Natural killer cell (primary cell): ENCODE results near the gene THAP3. TPM values are rescaled to one million over a fixed set of nuclear protein-coding genes. Genes with fewer than 3 reads are reported as not detected.
"Not testable (repeated sequence)": the region's sequence is repeated elsewhere in the genome, so short reads cannot be mapped to it uniquely, and the experiment has no call there.

Source experiments
- ATAC-seq, 3 donors: fragments of 150-1000 bp in 2 of 3; fragments of 200-7000 bp in 1 of 3; cut with Tn5 transposase; 1 replicate in 1 of 3; 2 replicates in 2 of 3; pipeline ENCODE4 v1.10.0; 2021; ENCODE audit warnings: mild to moderate bottlenecking in 2 of 3, moderate library complexity in 2 of 3
- DNase-seq, 2 donors: peaks; one replicate each; pipeline versions ENCODE4 v3.0.0 to v3.0.0-alpha.2; 2013 to 2021; ENCODE audit warnings: mixed read lengths in 1 of 2
- H3K27ac ChIP-seq: one replicate; pipeline ENCODE4 v1.5.1; 2013; ENCODE audit warnings: mild to moderate bottlenecking, low read length
- H3K27me3 ChIP-seq: one replicate; pipeline ENCODE4 v1.6.1; 2013; ENCODE audit warnings: low read length; ENCODE audit not compliant: control insufficient read depth, insufficient read depth
- H3K36me3 ChIP-seq: one replicate; pipeline ENCODE4 v1.6.1; 2013; ENCODE audit warnings: low read length; ENCODE audit not compliant: control insufficient read depth, insufficient read depth
- H3K4me1 ChIP-seq: one replicate; pipeline ENCODE4 v1.6.1; 2013; ENCODE audit warnings: low read length; ENCODE audit not compliant: control insufficient read depth, insufficient read depth
- H3K4me3 ChIP-seq: one replicate; pipeline ENCODE4 v1.5.1; 2013; ENCODE audit warnings: low read length
- H3K9me3 ChIP-seq: one replicate; pipeline ENCODE4 v1.6.1; 2013; ENCODE audit warnings: low read length; ENCODE audit not compliant: control insufficient read depth, insufficient read depth
- H3K27ac Mint-ChIP-seq, 2 donors: one replicate each; pipeline ENCODE4 v1.8.0; 2022; ENCODE audit warnings: mild to moderate bottlenecking in 2 of 2, mixed read lengths in 2 of 2, moderate library complexity in 1 of 2
- H3K27me3 Mint-ChIP-seq, 2 donors: one replicate each; pipeline ENCODE4 v1.8.0; 2022; ENCODE audit warnings: low read depth in 2 of 2, mixed read lengths in 2 of 2
- H3K36me3 Mint-ChIP-seq: one replicate; pipeline ENCODE4 v1.8.0; 2022; ENCODE audit warnings: mixed read lengths
- H3K4me1 Mint-ChIP-seq, 2 donors: one replicate each; pipeline ENCODE4 v1.8.0; 2022; ENCODE audit warnings: mixed read lengths in 2 of 2
- H3K4me3 Mint-ChIP-seq: one replicate; pipeline ENCODE4 v1.8.0; 2022; ENCODE audit warnings: mild to moderate bottlenecking, moderate library complexity, mixed read lengths
- H3K9me3 Mint-ChIP-seq, 2 donors: one replicate each; pipeline ENCODE4 v1.8.0; 2022; ENCODE audit warnings: mixed read lengths in 2 of 2
- WGBS: methylation state at CpG from one replicate; pipeline ENCODE4 v1.1.7; 2013; ENCODE audit warnings: missing lambda C conversion rate; ENCODE audit not compliant: insufficient coverage; 5-methylcytosine and 5-hydroxymethylcytosine counted together
- intact Hi-C: fragments of 100-400 bp; cut with micrococcal nuclease; formaldehyde crosslinking; loops from one replicate; pipeline ENCODE4 v1.14.2; 2022
- total RNA-seq, 4 donors: library from RNA; stranded (reverse); fragments of 120-200 nt in 1 of 4; gene quantifications; one replicate each; pipeline versions ENCODE4 v1.2.3 to v1.2.4, GENCODE V29; 2013 to 2022
- TF ChIP-seq, protein P1 (sequence below): fragments of 200-600 bp; IDR thresholded peaks from one replicate; pipeline ENCODE4 v1.8.0; 2022; ENCODE audit warnings: antibody characterized with exemption

The THAP3 gene
- total RNA-seq, 3 donors from 2014 or later (not counting 1 experiment from before 2014, with no cell fraction given), result 11.7 to 23.4 (median 23.1) TPM

DNA sequence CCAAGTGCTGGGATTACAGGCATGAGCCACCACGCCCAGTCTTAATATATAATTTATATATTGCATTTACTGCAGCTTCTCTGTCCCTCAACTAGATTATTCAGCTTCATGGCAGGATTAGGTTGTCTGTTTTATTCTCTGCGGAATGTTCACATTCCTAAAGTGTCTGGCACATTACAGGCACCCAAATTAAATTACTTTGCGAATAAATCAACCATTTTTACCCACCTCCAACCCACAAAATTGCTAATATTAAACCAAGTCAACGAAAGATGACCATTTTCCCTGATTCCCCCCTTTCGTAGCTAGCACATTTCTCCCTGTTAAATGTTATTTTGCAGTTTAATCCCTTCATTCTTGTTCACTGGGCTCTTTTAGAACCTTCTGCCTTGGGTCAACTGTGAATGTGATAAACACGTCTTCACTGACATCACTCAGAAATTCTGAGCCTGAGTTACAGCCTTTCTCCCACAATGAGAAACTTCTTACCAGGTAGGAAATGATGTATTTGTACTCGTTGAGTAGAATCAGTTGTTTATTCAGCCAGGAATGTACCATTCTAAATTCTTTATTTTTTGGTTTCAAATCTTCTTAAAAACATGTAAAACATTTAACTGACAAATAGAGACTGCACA lies 35.9 kb downstream of the THAP3 start:
- Mint-ChIP-seq H3K36me3 (no peaks in the 10 kb centered on the region), H3K4me1 (peaks cover 0 to 13% of the 10 kb centered on the region in 2 donors), H3K27ac (no peak overlapping the region), H3K27me3 (no peaks in the 10 kb centered on the region), H3K9me3 (no peaks in the 10 kb centered on the region), H3K4me3 (no peak overlapping the region)
- no peak for ATAC-seq
- no peaks in the 10 kb centered on the region for H3K4me1 ChIP-seq
- no peak for DNase-seq
- H3K27ac ChIP-seq, result no peak overlapping the region
- 100% methylated on average over 5 of the region's 7 CpGs for WGBS
- intact Hi-C loops, result no loop called here
- TF ChIP-seq, protein P1, sequence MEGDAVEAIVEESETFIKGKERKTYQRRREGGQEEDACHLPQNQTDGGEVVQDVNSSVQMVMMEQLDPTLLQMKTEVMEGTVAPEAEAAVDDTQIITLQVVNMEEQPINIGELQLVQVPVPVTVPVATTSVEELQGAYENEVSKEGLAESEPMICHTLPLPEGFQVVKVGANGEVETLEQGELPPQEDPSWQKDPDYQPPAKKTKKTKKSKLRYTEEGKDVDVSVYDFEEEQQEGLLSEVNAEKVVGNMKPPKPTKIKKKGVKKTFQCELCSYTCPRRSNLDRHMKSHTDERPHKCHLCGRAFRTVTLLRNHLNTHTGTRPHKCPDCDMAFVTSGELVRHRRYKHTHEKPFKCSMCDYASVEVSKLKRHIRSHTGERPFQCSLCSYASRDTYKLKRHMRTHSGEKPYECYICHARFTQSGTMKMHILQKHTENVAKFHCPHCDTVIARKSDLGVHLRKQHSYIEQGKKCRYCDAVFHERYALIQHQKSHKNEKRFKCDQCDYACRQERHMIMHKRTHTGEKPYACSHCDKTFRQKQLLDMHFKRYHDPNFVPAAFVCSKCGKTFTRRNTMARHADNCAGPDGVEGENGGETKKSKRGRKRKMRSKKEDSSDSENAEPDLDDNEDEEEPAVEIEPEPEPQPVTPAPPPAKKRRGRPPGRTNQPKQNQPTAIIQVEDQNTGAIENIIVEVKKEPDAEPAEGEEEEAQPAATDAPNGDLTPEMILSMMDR, result no peak
- no peaks in the 10 kb centered on the region for H3K27me3 ChIP-seq
- H3K36me3 ChIP-seq, result peaks cover 2% of the 10 kb centered on the region
- no peaks in the 10 kb centered on the region for H3K9me3 ChIP-seq
- H3K4me3 ChIP-seq, result no peak overlapping the region

DNA sequence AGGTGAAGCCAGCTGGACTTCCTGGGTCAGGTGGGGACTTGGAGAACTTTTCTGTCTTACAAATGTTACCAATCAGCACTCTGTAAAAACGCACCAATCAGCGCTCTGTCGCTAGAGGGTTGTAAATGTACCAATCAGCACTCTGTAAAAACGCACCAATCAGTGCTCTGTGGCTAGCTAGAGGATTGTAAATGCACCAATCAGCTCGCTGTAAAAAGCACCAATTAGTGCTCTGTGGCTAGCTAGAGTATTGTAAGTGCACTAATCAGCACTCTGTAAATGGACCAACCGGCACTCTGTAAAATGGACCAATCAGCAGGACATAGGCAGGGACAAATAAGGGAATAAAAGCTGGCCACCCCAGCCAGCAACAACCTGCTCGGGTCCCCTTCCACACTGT lies 37.8 kb downstream of the THAP3 start:
- DNase-seq, ATAC-seq, H3K27me3 ChIP-seq, intact Hi-C loops, H3K27ac Mint-ChIP-seq, H3K36me3 Mint-ChIP-seq, H3K4me3 ChIP-seq, H3K9me3 ChIP-seq, H3K27ac ChIP-seq, H3K9me3 Mint-ChIP-seq, H3K27me3 Mint-ChIP-seq, H3K4me3 Mint-ChIP-seq, H3K4me1 ChIP-seq: not testable (repeated sequence)
- peaks cover 0 to 14% of the 10 kb centered on the region in 2 donors for H3K4me1 Mint-ChIP-seq
- H3K36me3 ChIP-seq, result peaks cover 12% of the 10 kb centered on the region
- WGBS, result 100% methylated on average over 7 of the region's 7 CpGs

DNA sequence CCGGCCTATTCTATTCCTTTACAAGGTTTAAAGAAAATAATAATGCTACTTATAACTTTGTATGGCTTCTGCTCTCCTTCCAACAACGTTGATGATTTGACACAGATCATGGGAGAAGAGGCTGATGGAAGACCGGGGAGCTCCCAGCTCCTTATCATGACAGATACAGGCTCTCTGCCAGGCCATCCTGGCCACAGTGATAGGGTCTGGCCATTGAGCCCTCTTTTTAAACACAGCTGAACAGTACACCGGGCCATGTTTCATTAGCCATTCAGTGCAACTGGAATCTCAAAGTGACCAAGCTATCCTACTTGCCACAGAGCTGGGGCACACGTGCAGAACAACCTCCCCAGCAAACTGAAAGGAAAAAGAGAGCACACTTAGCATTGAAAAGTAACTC lies 42.0 kb downstream of the THAP3 start:
- no peaks in the 10 kb centered on the region for H3K4me1 ChIP-seq
- H3K27ac ChIP-seq, result no peak overlapping the region
- peaks cover 14% of the 10 kb centered on the region for H3K36me3 ChIP-seq
- no peaks in the 10 kb centered on the region for H3K36me3 Mint-ChIP-seq
- H3K4me3 ChIP-seq, result no peak overlapping the region
- peaks cover 0 to 6% of the 10 kb centered on the region in 2 donors for H3K4me1 Mint-ChIP-seq
- DNase-seq (no peak), ATAC-seq (no peak)
- 98% methylated on average over 4 of the region's 5 CpGs for WGBS
- H3K9me3 ChIP-seq, result no peaks in the 10 kb centered on the region
- no peak overlapping the region for H3K4me3 Mint-ChIP-seq
- H3K27ac Mint-ChIP-seq, result no peak overlapping the region
- TF ChIP-seq, protein P1, result no peak
- no peaks in the 10 kb centered on the region for H3K27me3 ChIP-seq
- no peaks in the 10 kb centered on the region for H3K27me3 Mint-ChIP-seq
- intact Hi-C loops, result no loop called here
- H3K9me3 Mint-ChIP-seq, result no peaks in the 10 kb centered on the region

DNA sequence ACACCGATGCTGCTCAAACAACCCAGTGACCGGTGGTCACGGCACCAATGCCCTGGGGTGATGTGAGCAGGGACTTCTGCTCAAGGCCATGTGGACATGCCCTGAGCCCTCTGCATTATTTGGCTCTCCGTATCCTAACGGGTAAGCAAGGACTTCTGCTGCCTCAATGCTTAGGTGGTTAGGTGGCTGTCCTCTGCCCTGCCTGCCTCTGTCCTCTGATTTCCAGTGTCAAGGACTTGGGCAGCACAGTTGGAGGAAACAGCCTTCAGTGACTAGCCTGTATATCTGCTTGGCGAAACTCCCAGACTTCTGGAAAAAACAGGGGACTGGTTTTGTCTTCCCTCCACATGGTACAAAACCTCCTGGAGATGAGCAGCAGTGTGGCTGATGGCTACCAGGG lies 42.5 kb downstream of the THAP3 start:
- ATAC-seq (no peak), DNase-seq (no peak)
- H3K9me3 ChIP-seq, result no peaks in the 10 kb centered on the region
- H3K4me1 ChIP-seq, result no peaks in the 10 kb centered on the region
- no peak overlapping the region for H3K4me3 Mint-ChIP-seq
- H3K9me3 Mint-ChIP-seq, result no peaks in the 10 kb centered on the region
- no peaks in the 10 kb centered on the region for H3K27me3 ChIP-seq
- no peaks in the 10 kb centered on the region for H3K27me3 Mint-ChIP-seq
- H3K4me3 ChIP-seq, result no peak overlapping the region
- H3K36me3 ChIP-seq, result peaks cover 14% of the 10 kb centered on the region
- H3K36me3 Mint-ChIP-seq, result no peaks in the 10 kb centered on the region
- peaks cover under 1 to 5% of the 10 kb centered on the region in 2 donors for H3K4me1 Mint-ChIP-seq
- TF ChIP-seq, protein P1, result no peak
- H3K27ac ChIP-seq, result no peak overlapping the region
- 98% methylated on average over 6 of the region's 6 CpGs for WGBS
- no peak overlapping the region for H3K27ac Mint-ChIP-seq
- intact Hi-C loops, result no loop called here
